Colonic mucosa (tissue), 4 donors: Measurements from ENCODE around the gene SELENOT. TPM values are rescaled to one million over a fixed set of nuclear protein-coding genes. Genes with fewer than 3 reads are reported as not detected.

ENCODE experiments used
- DNase-seq: peaks from one replicate; pipeline ENCODE4 v3.0.0-alpha.2; 2020
- H3K27ac ChIP-seq: fragments of 200-600 bp; one replicate; pipeline ENCODE4 v1.8.0; 2021
- H3K27me3 ChIP-seq: fragments of 200-600 bp; one replicate; pipeline ENCODE4 v1.8.0; 2021
- H3K36me3 ChIP-seq: fragments of 200-600 bp; one replicate; pipeline ENCODE4 v1.8.0; 2021
- H3K4me1 ChIP-seq: fragments of 200-600 bp; one replicate; pipeline ENCODE4 v1.8.0; 2021; ENCODE audit warnings: mild to moderate bottlenecking
- H3K4me3 ChIP-seq: fragments of 200-600 bp; one replicate; pipeline ENCODE4 v1.8.0; 2021
- H3K9ac ChIP-seq, 2 donors: one replicate each; pipeline ENCODE4 v1.7.0; 2013; ENCODE audit warnings: control low read depth in 2 of 2, low read depth in 2 of 2, low read length in 2 of 2
- H3K9me3 ChIP-seq: fragments of 200-600 bp; one replicate; pipeline ENCODE4 v1.8.0; 2021
- CTCF ChIP-seq: fragments of 200-600 bp; IDR thresholded peaks from one replicate; pipeline ENCODE4 v1.8.0; 2022; ENCODE audit warnings: antibody characterized with exemption, mild to moderate bottlenecking
- intact Hi-C: fragments of 100-400 bp; cut with DNase I; formaldehyde crosslinking; loops from one replicate; pipeline ENCODE4 v1.14.1; 2022
- total RNA-seq, 2 donors: library from RNA; stranded (reverse); fragmentation: NEBNext Ultra II Directional in 1 of 2; extraction: Animal tissue kit (Norgen Biotek cat#: 25700) in 1 of 2; gene quantifications; one replicate each; pipeline ENCODE4 v1.2.1, GENCODE V29; 2021
- donor health status: healthy.
- donor health status: DM: no; HTN: no; CAD: no.
- donor health status: DM: no; HTN: no; CAD: no.

SELENOT gene
- total RNA-seq, 2 donors from 2014 or later: 114 to 117 TPM

- intact Hi-C loops: no loop called here
- H3K36me3 ChIP-seq: no peaks in the 10 kb centered on the region
- H3K27ac ChIP-seq: no peak overlapping the region
- H3K4me3 ChIP-seq: no peak overlapping the region
- H3K27me3 ChIP-seq: no peaks in the 10 kb centered on the region
- no peaks in the 10 kb centered on the region for H3K4me1 ChIP-seq
- no peaks in the 10 kb centered on the region for H3K9me3 ChIP-seq
- TF ChIP-seq CTCF: no peak
- no peak for DNase-seq
- no peak overlapping the region for H3K9ac ChIP-seq
Measured at GRCh38 chr3:150640256-150640655, 37.1 kb downstream of the SELENOT start.

- H3K4me1 ChIP-seq: no peaks in the 10 kb centered on the region
- intact Hi-C loops: no loop called here
- TF ChIP-seq CTCF: no peak
- H3K9ac ChIP-seq: no peak overlapping the region
- H3K4me3 ChIP-seq: no peak overlapping the region
- H3K27me3 ChIP-seq: no peaks in the 10 kb centered on the region
- H3K27ac ChIP-seq: no peak overlapping the region
- no peak for DNase-seq
- no peaks in the 10 kb centered on the region for H3K36me3 ChIP-seq
- no peaks in the 10 kb centered on the region for H3K9me3 ChIP-seq
Measured at GRCh38 chr3:150653110-150653561, 50.0 kb downstream of the SELENOT start.

GRCh38 chr3:150656316-150656715 is 53.2 kb downstream of the SELENOT start:
- Histone ChIP-seq H3K9me3 (no peaks in the 10 kb centered on the region), H3K36me3 (no peaks in the 10 kb centered on the region), H3K4me1 (no peaks in the 10 kb centered on the region), H3K4me3 (no peak overlapping the region), H3K27me3 (no peaks in the 10 kb centered on the region), H3K27ac (no peak overlapping the region), H3K9ac (no peak overlapping the region)
- intact Hi-C loops: no loop called here
- no peak for DNase-seq
- TF ChIP-seq CTCF: no peak

GRCh38 chr3:150662410-150663200 is 59.5 kb downstream of the SELENOT start:
- Histone ChIP-seq H3K4me1 (no peaks in the 10 kb centered on the region), H3K36me3 (no peaks in the 10 kb centered on the region), H3K9ac (no peak overlapping the region), H3K27ac (no peak overlapping the region), H3K4me3 (no peak overlapping the region), H3K9me3 (no peaks in the 10 kb centered on the region), H3K27me3 (no peaks in the 10 kb centered on the region)
- no peak for TF ChIP-seq CTCF
- DNase-seq: no peak
- intact Hi-C loops: no loop called here

GRCh38 chr3:150663461-150663860 is 60.3 kb downstream of the SELENOT start:
- intact Hi-C loops: no loop called here
- H3K9me3 ChIP-seq: no peaks in the 10 kb centered on the region
- no peaks in the 10 kb centered on the region for H3K36me3 ChIP-seq
- H3K4me1 ChIP-seq: no peaks in the 10 kb centered on the region
- H3K4me3 ChIP-seq: no peak overlapping the region
- DNase-seq: no peak
- H3K27me3 ChIP-seq: no peaks in the 10 kb centered on the region
- TF ChIP-seq CTCF: no peak
- no peak overlapping the region for H3K27ac ChIP-seq
- H3K9ac ChIP-seq: no peak overlapping the region
